BE2C (cell line): Measurements from ENCODE around the gene FOXJ1.
A peak's percentile ranks its signal among the peaks of the same experiment; 100 is the strongest.

Source experiments
- DNase-seq: peaks from one replicate; pipeline ENCODE4 v3.0.0-alpha.2; 2020
- H3K27me3 ChIP-seq: fragments of 250-450 bp; sonication (Bioruptor Pico); 2 replicates; pipeline ENCODE4 v1.5.1; 2020; ENCODE audit warnings: mild to moderate bottlenecking
- H3K36me3 ChIP-seq: fragments of 250-450 bp; sonication (Bioruptor Pico); 2 replicates; pipeline ENCODE4 v1.5.1; 2020; ENCODE audit warnings: mild to moderate bottlenecking
- H3K4me1 ChIP-seq: fragments of 250-450 bp; sonication (Bioruptor Pico); 2 replicates; pipeline ENCODE4 v1.5.1; 2020
- H3K4me3 ChIP-seq: 2 replicates; pipeline ENCODE4 v1.5.1; 2011; ENCODE audit warnings: low read depth, low read length
- H3K9me3 ChIP-seq: fragments of 250-450 bp; sonication (Bioruptor Pico); 2 replicates; pipeline ENCODE4 v1.5.1; 2020
- CTCF ChIP-seq: IDR thresholded peaks from 2 replicates; pipeline ENCODE4 v1.5.1; 2012; ENCODE audit warnings: mild to moderate bottlenecking, low read depth, low read length

Gene FOXJ1

GRCh38 chr17:76131051-76131691 lies 9.9 kb downstream of the FOXJ1 start:
- Histone ChIP-seq H3K36me3 (no peaks in the 10 kb centered on the region), H3K27me3 (no peaks in the 10 kb centered on the region), H3K9me3 (no peaks in the 10 kb centered on the region), H3K4me1 (no peaks in the 10 kb centered on the region), H3K4me3 (no peak overlapping the region)
- no peak for TF ChIP-seq CTCF
- DNase-seq, result no peak

GRCh38 chr17:76130473-76130872 lies 10.6 kb downstream of the FOXJ1 start:
- H3K9me3 ChIP-seq, result no peaks in the 10 kb centered on the region
- H3K4me1 ChIP-seq, result no peaks in the 10 kb centered on the region
- H3K4me3 ChIP-seq, result no peak overlapping the region
- H3K27me3 ChIP-seq, result no peaks in the 10 kb centered on the region
- DNase-seq, result no peak
- no peaks in the 10 kb centered on the region for H3K36me3 ChIP-seq
- no peak for TF ChIP-seq CTCF

GRCh38 chr17:76125922-76126321 lies 15.1 kb downstream of the FOXJ1 start:
- no peak for DNase-seq
- H3K4me1 ChIP-seq, result no peaks in the 10 kb centered on the region
- no peak overlapping the region for H3K4me3 ChIP-seq
- no peaks in the 10 kb centered on the region for H3K27me3 ChIP-seq
- TF ChIP-seq CTCF, result no peak
- H3K9me3 ChIP-seq, result no peaks in the 10 kb centered on the region
- no peaks in the 10 kb centered on the region for H3K36me3 ChIP-seq

GRCh38 chr17:76125391-76125675 lies 15.7 kb downstream of the FOXJ1 start:
- H3K9me3 ChIP-seq, result no peaks in the 10 kb centered on the region
- H3K36me3 ChIP-seq, result no peaks in the 10 kb centered on the region
- DNase-seq, result no peak
- TF ChIP-seq CTCF, result no peak
- H3K4me1 ChIP-seq, result no peaks in the 10 kb centered on the region
- no peak overlapping the region for H3K4me3 ChIP-seq
- no peaks in the 10 kb centered on the region for H3K27me3 ChIP-seq

- DNase-seq, result no peak
- no peaks in the 10 kb centered on the region for H3K27me3 ChIP-seq
- no peak overlapping the region for H3K4me3 ChIP-seq
- H3K4me1 ChIP-seq, result no peaks in the 10 kb centered on the region
- no peaks in the 10 kb centered on the region for H3K36me3 ChIP-seq
- TF ChIP-seq CTCF, result peak; percentile 34
- H3K9me3 ChIP-seq, result no peaks in the 10 kb centered on the region
Observed at GRCh38 chr17:76124582-76125390, 16.3 kb downstream of the FOXJ1 start.
